Measurements from ENCODE around the gene TMEM171. TPM values are rescaled to one million over a fixed set of nuclear protein-coding genes. Genes with fewer than 3 reads are reported as not detected.

TMEM171 gene
- total and polyA plus RNA-seq, 9 of the 15 experiments (the other 6 are each of a cell fraction or from before 2014, with no cell fraction given): 0.08 TPM; not detected in 8

DNA sequence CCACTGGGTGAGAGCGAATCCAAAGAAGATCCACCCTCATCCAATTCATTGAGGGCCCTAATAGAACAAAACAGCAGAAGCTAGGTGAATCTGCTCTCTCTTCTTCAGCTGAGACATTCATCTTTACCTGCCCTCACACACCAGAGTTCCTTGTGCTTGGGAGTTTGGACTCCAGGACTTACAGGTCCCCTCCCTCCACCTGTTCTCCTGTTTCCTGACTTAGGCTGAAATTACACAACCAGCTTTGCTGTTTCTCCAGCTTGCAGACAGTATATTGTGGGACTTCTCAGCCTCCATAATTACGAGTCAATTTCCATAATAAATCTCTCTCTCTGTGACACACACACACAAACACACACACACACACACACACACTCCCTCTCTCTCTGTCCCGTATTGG, 19.1 kb downstream of the TMEM171 start (continued):
- TF ChIP-seq, protein P1, sequence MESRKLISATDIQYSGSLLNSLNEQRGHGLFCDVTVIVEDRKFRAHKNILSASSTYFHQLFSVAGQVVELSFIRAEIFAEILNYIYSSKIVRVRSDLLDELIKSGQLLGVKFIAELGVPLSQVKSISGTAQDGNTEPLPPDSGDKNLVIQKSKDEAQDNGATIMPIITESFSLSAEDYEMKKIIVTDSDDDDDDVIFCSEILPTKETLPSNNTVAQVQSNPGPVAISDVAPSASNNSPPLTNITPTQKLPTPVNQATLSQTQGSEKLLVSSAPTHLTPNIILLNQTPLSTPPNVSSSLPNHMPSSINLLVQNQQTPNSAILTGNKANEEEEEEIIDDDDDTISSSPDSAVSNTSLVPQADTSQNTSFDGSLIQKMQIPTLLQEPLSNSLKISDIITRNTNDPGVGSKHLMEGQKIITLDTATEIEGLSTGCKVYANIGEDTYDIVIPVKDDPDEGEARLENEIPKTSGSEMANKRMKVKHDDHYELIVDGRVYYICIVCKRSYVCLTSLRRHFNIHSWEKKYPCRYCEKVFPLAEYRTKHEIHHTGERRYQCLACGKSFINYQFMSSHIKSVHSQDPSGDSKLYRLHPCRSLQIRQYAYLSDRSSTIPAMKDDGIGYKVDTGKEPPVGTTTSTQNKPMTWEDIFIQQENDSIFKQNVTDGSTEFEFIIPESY (CRISPR knock-in tag; IDR thresholded peaks at IDR 0.05): no peak
- no peak for TF ChIP-seq SETDB1 (IDR thresholded peaks at IDR 0.05; ENCODE audit: low read length)

DNA sequence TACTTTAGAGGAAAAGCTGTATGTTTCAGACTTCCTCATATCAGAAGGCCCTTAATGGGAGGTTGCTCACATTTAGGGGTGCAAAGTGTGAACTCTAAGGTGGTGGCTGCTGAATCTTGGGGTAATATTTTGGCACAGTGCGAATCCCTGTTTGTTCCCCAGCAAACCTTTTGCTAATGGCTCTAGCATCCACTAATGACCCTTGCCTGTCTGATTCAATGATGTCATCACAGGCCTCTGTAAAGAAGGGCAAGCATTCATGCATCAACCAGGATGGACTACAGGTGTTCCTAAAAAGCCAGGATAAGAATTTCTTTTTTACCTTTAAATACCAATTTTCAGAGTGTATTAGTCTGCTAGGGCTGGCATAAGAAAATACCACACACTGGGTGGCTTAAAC, 20.4 kb downstream of the TMEM171 start:
- Histone ChIP-seq H3K4me1 (replicated peaks in 1 of 2; ENCODE audit: control insufficient read depth in 2 of 2, insufficient read depth in 2 of 2, low read length in 2 of 2) (peaks cover 0 to 3% of the 10 kb centered on the region in 2 experiments; a peak in 2 of 5 replicates), H3K4me3 (no peak overlapping the region), H3K27me3 (ENCODE audit: control insufficient read depth in 2 of 2, insufficient read depth in 2 of 2, low read length in 2 of 2) (peaks cover 14 to 32% of the 10 kb centered on the region in 2 experiments; a peak in 4 of 5 replicates), H3K4me2 (ENCODE audit: insufficient read depth, low read length) (no peak overlapping the region), H4K20me1 (replicated peaks; ENCODE audit: control insufficient read depth, insufficient read depth, low read length) (no peaks in the 10 kb centered on the region), H3K9me3 (replicated peaks; ENCODE audit: control insufficient read depth, insufficient read depth, low read depth, low read length) (no peaks in the 10 kb centered on the region), H3K79me2 (ENCODE audit: control insufficient read depth, insufficient read depth, low read length) (no peaks in the 10 kb centered on the region), H3K27ac (ENCODE audit: extremely low read depth, low read depth, low read length) (no peak overlapping the region), H3K36me3 (ENCODE audit: control insufficient read depth, insufficient read depth, low read length) (no peaks in the 10 kb centered on the region), H3K9ac (ENCODE audit: insufficient read depth in 1 of 2, low read depth in 2 of 2, low read length in 2 of 2) (no peak overlapping the region), H2AFZ (ENCODE audit: low read depth, low read length) (no peak overlapping the region), H3K9me1 (ENCODE audit: control insufficient read depth, insufficient read depth, low read length) (no peaks in the 10 kb centered on the region)
- FAIRE-seq: no peak
- no TSS peak for BruUV-seq (replicated peaks)
- in situ Hi-C loops (cut with MboI) (no loop called here), intact Hi-C loops (cut with micrococcal nuclease) (no loop called here)
- ChIA-PET CTCF (ENCODE audit: low intra/inter-chr PET ratio) (no interaction called here), POLR2A (no interaction called here)
- TF ChIP-seq, protein P2, sequence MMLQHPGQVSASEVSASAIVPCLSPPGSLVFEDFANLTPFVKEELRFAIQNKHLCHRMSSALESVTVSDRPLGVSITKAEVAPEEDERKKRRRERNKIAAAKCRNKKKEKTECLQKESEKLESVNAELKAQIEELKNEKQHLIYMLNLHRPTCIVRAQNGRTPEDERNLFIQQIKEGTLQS (IDR thresholded peaks at IDR 0.05): peak; percentile 29; the same call in 1 of the 2 replicates
- TF ChIP-seq, protein P2 (CRISPR knock-in tag; conservative IDR thresholded peaks at IDR 0.05): no peak
- TF ChIP-seq ZNF124 (CRISPR knock-in tag; IDR thresholded peaks at IDR 0.05): no peak
- 0% methylated on average over 1 of the region's 1 CpG for WGBS (ENCODE audit: insufficient coverage, low coverage, missing lambda C conversion rate)
- no peak for ATAC-seq
- DNase-seq (ENCODE audit: extremely low read depth in 1 of 4, low spot score in 3 of 4): no peak
